H9 (cell line): ENCODE data around the gene ZFP62. TPM values are rescaled to one million over a fixed set of nuclear protein-coding genes. Genes with fewer than 3 reads are reported as not detected.

Source experiments
- DNase-seq: peaks from one replicate; pipeline ENCODE4 v3.0.0-alpha.2; 2017
- H2AFZ ChIP-seq: one replicate; pipeline ENCODE4 v1.6.1; 2013; ENCODE audit warnings: mild to moderate bottlenecking, low read length, control low read depth, moderate library complexity
- H2AK5ac ChIP-seq: 2 replicates; pipeline ENCODE4 v1.6.1; 2013; ENCODE audit warnings: low read length, control low read depth, mixed read lengths; ENCODE audit not compliant: insufficient read length
- H2BK120ac ChIP-seq: one replicate; pipeline ENCODE4 v1.6.1; 2013; ENCODE audit warnings: low read depth, mild to moderate bottlenecking, low read length, control low read depth, inconsistent platforms; ENCODE audit not compliant: poor library complexity, severe bottlenecking
- H2BK12ac ChIP-seq: 2 replicates; pipeline ENCODE4 v1.6.1; 2013; ENCODE audit warnings: low read length, control low read depth, mixed read lengths, low read depth; ENCODE audit not compliant: insufficient read length
- H2BK15ac ChIP-seq: 2 replicates; pipeline ENCODE4 v1.6.1; 2013; ENCODE audit warnings: low read depth, low read length, control low read depth
- H2BK20ac ChIP-seq: one replicate; pipeline ENCODE4 v1.6.1; 2013; ENCODE audit warnings: low read depth, mild to moderate bottlenecking, low read length, control low read depth, inconsistent platforms; ENCODE audit not compliant: poor library complexity, severe bottlenecking
- H2BK5ac ChIP-seq: 2 replicates; pipeline ENCODE4 v1.6.1; 2013; ENCODE audit warnings: low read length, control low read depth, mixed read lengths; ENCODE audit not compliant: insufficient read length
- H3K14ac ChIP-seq: 2 replicates; pipeline ENCODE4 v1.6.1; 2013; ENCODE audit warnings: low read length, control low read depth; ENCODE audit not compliant: insufficient read depth
- H3K18ac ChIP-seq: 2 replicates; pipeline ENCODE4 v1.6.1; 2013; ENCODE audit warnings: low read depth, mild to moderate bottlenecking, mixed read lengths, low read length, control low read depth; ENCODE audit not compliant: insufficient read length
- H3K23ac ChIP-seq: 2 replicates; pipeline ENCODE4 v1.6.1; 2013; ENCODE audit warnings: low read length, control low read depth, mixed read lengths, low read depth; ENCODE audit not compliant: insufficient read length
- H3K23me2 ChIP-seq: 2 replicates; pipeline ENCODE4 v1.6.1; 2013; ENCODE audit warnings: low read depth, mild to moderate bottlenecking, mixed read lengths, low read length, control low read depth; ENCODE audit not compliant: insufficient read length, poor library complexity, severe bottlenecking
- H3K27ac ChIP-seq: 2 replicates; pipeline ENCODE4 v1.5.1; 2013; ENCODE audit warnings: low read length, control low read depth, mixed read lengths, low read depth; ENCODE audit not compliant: insufficient read length
- H3K27me3 ChIP-seq: 2 replicates; pipeline ENCODE4 v1.6.1; 2013; ENCODE audit warnings: low read length, control low read depth, inconsistent platforms; ENCODE audit not compliant: insufficient read depth
- H3K4ac ChIP-seq: 2 replicates; pipeline ENCODE4 v1.6.1; 2013; ENCODE audit warnings: low read depth, mild to moderate bottlenecking, control low read depth, inconsistent platforms, low read length, moderate library complexity
- H3K4me1 ChIP-seq: 2 replicates; pipeline ENCODE4 v1.6.1; 2013; ENCODE audit warnings: low read length, control low read depth, inconsistent platforms; ENCODE audit not compliant: insufficient read depth
- H3K4me2 ChIP-seq: 2 replicates; pipeline ENCODE4 v1.6.1; 2013; ENCODE audit warnings: low read length, control low read depth, mixed read lengths; ENCODE audit not compliant: insufficient read length, insufficient read depth
- H3K56ac ChIP-seq: 2 replicates; pipeline ENCODE4 v1.6.1; 2013; ENCODE audit warnings: low read depth, mild to moderate bottlenecking, mixed read lengths, low read length, control low read depth; ENCODE audit not compliant: insufficient read length
- H3K79me1 ChIP-seq: 2 replicates; pipeline ENCODE4 v1.6.1; 2013; ENCODE audit warnings: low read depth, mild to moderate bottlenecking, moderate library complexity, low read length, control low read depth, inconsistent platforms; ENCODE audit not compliant: insufficient read depth, poor library complexity, severe bottlenecking
- H3K79me2 ChIP-seq: 2 replicates; pipeline ENCODE4 v1.6.1; 2013; ENCODE audit warnings: low read length, control low read depth, inconsistent platforms; ENCODE audit not compliant: insufficient read depth
- H3K9ac ChIP-seq: 2 replicates; pipeline ENCODE4 v1.6.1; 2013; ENCODE audit warnings: low read length, control low read depth, mixed read lengths; ENCODE audit not compliant: insufficient read length; ENCODE audit errors: extremely low read depth
- H3K9me3 ChIP-seq: one replicate; pipeline ENCODE4 v1.6.1; 2013; ENCODE audit warnings: low read depth, low read length, inconsistent platforms; ENCODE audit not compliant: control insufficient read depth
- H3T11ph ChIP-seq: one replicate; pipeline ENCODE4 v1.6.1; 2013; ENCODE audit warnings: mild to moderate bottlenecking, low read length, control low read depth, inconsistent platforms
- H4K20me1 ChIP-seq: one replicate; pipeline ENCODE4 v1.6.1; 2013; ENCODE audit not compliant: control insufficient read depth, insufficient read length, insufficient read depth
- H4K5ac ChIP-seq: 2 replicates; pipeline ENCODE4 v1.6.1; 2013; ENCODE audit warnings: low read depth, mild to moderate bottlenecking, mixed read lengths, low read length, control low read depth; ENCODE audit not compliant: insufficient read length
- H4K8ac ChIP-seq: replicated peaks from 2 replicates; pipeline ENCODE4 v1.6.1; 2013; ENCODE audit warnings: low read length, control low read depth, mixed read lengths, low read depth; ENCODE audit not compliant: insufficient read length
- H4K91ac ChIP-seq: 2 replicates; pipeline ENCODE4 v1.6.1; 2013; ENCODE audit warnings: low read depth, mild to moderate bottlenecking, moderate library complexity, mixed read lengths, low read length, control low read depth; ENCODE audit not compliant: insufficient read length
- H3K27ac Mint-ChIP-seq, 3 experiments: 2 replicates in 2 of 3; 3 replicates in 1 of 3; pipeline ENCODE4 v1.8.0; 2020 to 2021; ENCODE audit warnings: mixed read lengths in 3 of 3, mild to moderate bottlenecking in 1 of 3, moderate library complexity in 1 of 3
- H3K27me3 Mint-ChIP-seq: 2 replicates; pipeline ENCODE4 v1.8.0; 2021; ENCODE audit warnings: low read depth, mild to moderate bottlenecking, moderate library complexity, mixed read lengths
- H3K36me3 Mint-ChIP-seq, 3 experiments: 2 replicates in 2 of 3; 3 replicates in 1 of 3; pipeline ENCODE4 v1.8.0; 2020 to 2021; ENCODE audit warnings: low read depth in 3 of 3, mixed read lengths in 3 of 3; ENCODE audit not compliant: insufficient read depth in 1 of 3
- H3K4me1 Mint-ChIP-seq, 2 experiments: 2 replicates each; pipeline ENCODE4 v1.8.0; 2020; ENCODE audit warnings: mixed read lengths in 2 of 2
- H3K4me3 Mint-ChIP-seq, 2 experiments: 2 replicates in 1 of 2; 3 replicates in 1 of 2; pipeline ENCODE4 v1.8.0; 2020 to 2021; ENCODE audit warnings: mild to moderate bottlenecking in 2 of 2, mixed read lengths in 2 of 2, moderate library complexity in 1 of 2
- H3K9me3 Mint-ChIP-seq, 2 experiments: 2 replicates in 1 of 2; 3 replicates in 1 of 2; pipeline ENCODE4 v1.8.0; 2020; ENCODE audit warnings: mild to moderate bottlenecking in 2 of 2, mixed read lengths in 2 of 2, moderate library complexity in 1 of 2
- CTCF ChIP-seq: fragments of 200-600 bp; sonication (generic); conservative IDR thresholded peaks from 3 replicates; pipeline ENCODE4 v1.8.0; 2021; ENCODE audit warnings: antibody characterized with exemption, mild to moderate bottlenecking
- WGBS: extraction: QIAGEN DNeasy Blood & Tissue Kit; methylation state at CpG from one replicate; pipeline ENCODE4 v1.1.7; 2013; ENCODE audit warnings: missing lambda C conversion rate, low lambda C conversion rate, mixed read lengths; ENCODE audit not compliant: insufficient read length; ENCODE audit errors: extremely low coverage; 5-methylcytosine and 5-hydroxymethylcytosine counted together
- total RNA-seq: library from RNA; stranded (reverse); gene quantifications from 2 replicates; pipeline ENCODE4 v1.2.1, GENCODE V29; 2021

Gene ZFP62
- total RNA-seq, 1 experiment from 2014 or later, result 16.2 TPM

GRCh38 chr5:180804129-180804618 lies 56.9 kb downstream of the ZFP62 start:
- Mint-ChIP-seq H3K27me3 (no peaks in the 10 kb centered on the region), H3K27ac (no peak overlapping the region), H3K4me1 (peaks cover 63 to 68% of the 10 kb centered on the region in 2 experiments), H3K36me3 (peaks cover 4 to 43% (median 26%) of the 10 kb centered on the region in 3 experiments), H3K9me3 (no peaks in the 10 kb centered on the region), H3K4me3 (peak overlapping the region in 1 of 2 experiments; percentile 22; a peak in 1 of 5 replicates)
- TF ChIP-seq CTCF, result no peak
- Histone ChIP-seq H3K27ac (no peak overlapping the region), H3K14ac (no peak overlapping the region), H3K4me2 (no peak overlapping the region), H2BK12ac (no peak overlapping the region), H4K91ac (no peak overlapping the region), H4K5ac (no peak overlapping the region), H3K27me3 (no peaks in the 10 kb centered on the region), H3T11ph (no peak overlapping the region), H3K4ac (no peak overlapping the region), H3K79me2 (peaks cover 25% of the 10 kb centered on the region; the same call in 1 of the 2 replicates), H4K20me1 (no peaks in the 10 kb centered on the region), H3K23ac (no peak overlapping the region), H2BK20ac (no peak overlapping the region), H2BK5ac (no peak overlapping the region), H3K79me1 (peaks cover 6% of the 10 kb centered on the region), H2AFZ (no peak overlapping the region), H3K18ac (no peak overlapping the region), H4K8ac (no peak overlapping the region), H2BK120ac (no peak overlapping the region), H3K56ac (no peak overlapping the region), H3K9me3 (no peaks in the 10 kb centered on the region), H2BK15ac (no peak overlapping the region), H3K9ac (no peak overlapping the region), H3K23me2 (no peaks in the 10 kb centered on the region), H2AK5ac (no peak overlapping the region), H3K4me1 (peaks cover 15% of the 10 kb centered on the region)
- no peak for DNase-seq
- WGBS, result no CpG with 5 or more reads among the region's 22 CpGs
